GM18951 (cell line): ENCODE data around the gene LYZ.

Experiments
- POLR2A ChIP-seq: IDR thresholded peaks from 4 replicates; pipeline ENCODE4 v1.6.1; 2011; ENCODE audit warnings: mild to moderate bottlenecking; ENCODE audit not compliant: insufficient read length, insufficient read depth; ENCODE audit errors: extremely low read depth
- in situ Hi-C: fragments of 300-500 bp; cut with MboI; formaldehyde crosslinking; loops from one replicate; pipeline ENCODE4 v1.12.0; 2022; ENCODE audit warnings: low sequenced_read_pairs, mixed read lengths, inconsistent platforms; ENCODE audit not compliant: unreplicated experiment

LYZ gene

DNA sequence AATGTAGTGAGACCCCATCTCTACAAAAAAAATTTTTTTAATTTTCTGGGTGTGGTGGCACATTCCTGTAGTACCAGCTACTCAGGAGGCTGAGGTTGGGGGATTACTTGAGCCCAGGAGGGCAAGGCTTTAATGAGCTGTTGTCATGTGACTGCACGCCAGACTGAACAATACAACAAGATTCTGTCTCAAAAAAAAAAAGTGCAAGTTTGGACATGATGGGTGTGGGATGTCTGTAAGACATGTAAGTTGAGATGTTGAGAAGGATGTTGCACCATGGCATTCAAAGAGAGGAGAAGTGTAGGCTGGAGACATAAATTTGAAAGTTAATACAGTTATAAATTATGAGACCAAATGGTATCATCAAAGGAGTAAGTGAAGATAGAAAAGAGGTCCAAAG is 34.9 kb downstream of the LYZ start:
- TF ChIP-seq POLR2A: no peak
- in situ Hi-C loops: loop anchor here (25.0 kb wide), 1 partner anchor 179 kb away; no protein-coding TSS in a partner anchor

- no peak for TF ChIP-seq POLR2A
- in situ Hi-C loops: loop anchor here (25.0 kb wide), 1 partner anchor 177 kb away; no protein-coding TSS in a partner anchor
These were observed 36.9 kb downstream of the LYZ start for GRCh38 chr12:69385038-69385437.

DNA sequence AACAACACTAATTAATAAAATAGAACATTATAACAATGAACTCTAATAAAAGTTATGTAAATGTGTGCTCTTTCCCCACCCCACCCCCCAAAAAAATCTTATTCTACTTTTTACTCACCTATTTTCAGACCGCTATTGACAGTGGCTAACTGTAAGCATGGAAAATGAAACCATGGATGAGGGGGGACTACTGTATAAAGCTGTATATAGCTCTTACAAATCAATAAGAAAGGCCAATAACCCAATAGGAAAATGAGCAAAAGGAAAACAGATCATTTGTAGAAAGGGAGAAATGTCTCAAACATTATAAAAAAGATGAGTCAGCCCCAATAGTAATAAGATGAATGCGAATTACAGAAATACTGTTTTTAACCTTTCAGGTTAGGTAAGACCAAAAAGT is 38.7 kb downstream of the LYZ start:
- TF ChIP-seq POLR2A: no peak
- in situ Hi-C loops: loop anchor here (25.0 kb wide), 1 partner anchor 175 kb away; no protein-coding TSS in a partner anchor

DNA sequence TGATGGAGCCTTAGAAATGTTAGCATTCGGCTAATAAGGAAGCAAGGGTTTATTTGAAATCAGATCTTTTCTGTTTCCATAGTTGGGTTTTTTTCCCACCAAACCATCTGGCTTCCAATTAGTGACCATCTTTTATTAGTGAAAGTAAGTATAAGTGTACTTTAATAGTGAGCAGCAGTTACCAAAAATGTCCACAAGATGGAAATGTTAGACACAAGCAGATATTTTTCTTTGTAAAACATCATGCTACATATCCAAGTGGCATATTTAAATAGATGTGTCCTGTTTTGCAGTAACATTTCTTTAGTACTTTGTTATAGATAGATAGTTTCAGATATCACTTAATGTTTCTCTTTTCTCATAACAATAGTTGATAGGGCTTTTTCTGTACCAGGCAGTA is 40.2 kb downstream of the LYZ start:
- no peak for TF ChIP-seq POLR2A
- in situ Hi-C loops: loop anchor here (25.0 kb wide), 1 partner anchor 174 kb away; no protein-coding TSS in a partner anchor

DNA sequence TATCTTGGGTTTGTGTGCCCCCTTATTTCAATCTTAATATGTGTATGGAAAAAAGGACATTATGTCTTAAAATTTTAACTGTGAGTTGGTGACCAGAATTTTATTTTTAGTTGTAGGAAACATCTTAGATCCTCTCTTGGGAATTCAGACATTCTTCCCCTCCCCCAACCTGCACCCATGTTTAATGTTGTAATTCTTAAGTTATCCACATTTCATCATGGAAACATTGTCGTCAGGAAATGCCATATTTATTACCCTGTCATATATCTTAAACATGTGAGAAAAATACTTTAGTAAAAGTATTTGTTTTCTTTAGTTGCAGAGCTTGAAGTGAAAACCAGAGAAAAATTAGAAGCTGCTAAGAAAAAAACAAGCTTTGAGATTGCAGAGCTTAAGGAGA is 41.6 kb downstream of the LYZ start:
- TF ChIP-seq POLR2A: no peak
- in situ Hi-C loops: loop anchor here (25.0 kb wide), 1 partner anchor 172 kb away; no protein-coding TSS in a partner anchor

DNA sequence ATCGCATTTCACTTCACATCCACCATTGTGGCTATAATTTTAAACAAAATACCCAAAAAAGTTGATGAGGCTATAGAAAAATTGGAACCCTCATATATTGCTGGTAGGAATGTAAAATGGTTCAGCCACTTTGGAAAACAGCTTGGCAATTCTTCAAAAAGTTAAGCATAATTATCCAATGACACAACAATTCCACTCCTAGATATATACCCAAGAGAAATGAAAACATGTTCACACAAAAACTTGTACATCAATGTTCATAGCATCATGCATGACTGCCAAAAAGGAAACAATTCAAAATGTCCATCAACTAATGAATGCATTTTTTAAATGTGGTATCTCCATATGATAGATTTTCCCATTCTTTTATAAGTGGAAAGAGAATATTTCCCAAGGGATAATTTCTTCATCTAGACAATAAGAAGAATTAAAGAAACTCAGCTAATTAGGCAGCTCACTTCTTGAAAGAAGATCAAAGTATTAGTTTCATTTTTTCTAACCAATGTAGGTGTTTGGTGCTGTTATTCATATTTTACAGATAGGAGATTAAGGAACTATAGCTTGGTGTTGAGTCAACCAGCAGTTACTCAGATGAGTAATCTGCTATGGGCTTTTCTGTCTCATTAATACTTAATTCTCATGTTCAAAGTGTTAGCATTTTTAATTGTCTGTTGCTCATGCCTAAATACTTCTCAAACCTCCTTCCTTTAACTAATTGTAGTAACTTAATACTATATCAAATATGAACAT is 44.2 kb downstream of the LYZ start:
- in situ Hi-C loops: loop anchor here (25.0 kb wide), 1 partner anchor 170 kb away; no protein-coding TSS in a partner anchor

DNA sequence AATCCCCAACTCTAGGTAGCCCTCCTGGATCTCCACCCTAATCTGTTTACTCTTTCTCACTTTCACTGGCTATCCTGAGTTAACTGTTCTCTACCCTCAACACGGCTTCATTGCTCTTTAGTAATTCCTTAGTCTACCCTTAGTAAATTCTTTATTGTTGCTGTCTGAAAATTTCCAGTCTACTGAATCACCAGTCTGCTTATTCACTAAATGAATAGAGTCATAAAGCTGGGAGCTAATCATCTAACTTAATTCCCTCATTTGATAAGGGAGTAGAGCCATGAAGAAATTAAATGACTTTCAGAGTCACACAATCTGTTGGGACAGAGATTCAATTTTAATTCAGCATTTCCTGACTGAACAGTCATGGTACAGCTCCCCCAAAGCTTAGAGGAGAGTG is 47.9 kb downstream of the LYZ start:
- in situ Hi-C loops: loop anchor here (25.0 kb wide), 1 partner anchor 166 kb away; no protein-coding TSS in a partner anchor
- no peak for TF ChIP-seq POLR2A

More for the DNA sequence above, 44.2 kb downstream of the LYZ start:
- TF ChIP-seq POLR2A: no peak

GRCh38 chr12:69396963-69397362 is 48.8 kb downstream of the LYZ start:
- TF ChIP-seq POLR2A: no peak

DNA sequence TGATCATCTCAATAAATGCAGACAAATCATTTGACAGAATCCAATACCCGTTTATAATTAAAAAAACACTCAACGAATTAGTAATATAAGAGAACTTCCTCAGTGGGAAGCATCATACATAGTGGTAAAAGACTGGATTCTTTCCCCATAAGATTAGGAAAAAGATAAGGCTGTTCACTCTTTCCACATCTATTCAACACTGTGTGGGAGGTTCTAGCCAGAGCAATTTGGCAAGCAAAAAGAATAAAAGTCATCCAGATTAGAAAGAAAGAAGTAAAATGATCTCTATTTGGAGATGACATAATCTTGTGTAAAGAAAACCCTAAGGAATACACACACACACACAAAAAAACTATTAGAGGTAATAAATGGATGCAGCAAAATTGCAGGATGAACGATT is 49.8 kb downstream of the LYZ start:
- TF ChIP-seq POLR2A: no peak
- in situ Hi-C loops: loop anchor here (25.0 kb wide), 1 partner anchor 164 kb away; no protein-coding TSS in a partner anchor

More at GRCh38 chr12:69396963-69397362, 48.8 kb downstream of the LYZ start:
- in situ Hi-C loops: loop anchor here (25.0 kb wide), 1 partner anchor 165 kb away; no protein-coding TSS in a partner anchor

DNA sequence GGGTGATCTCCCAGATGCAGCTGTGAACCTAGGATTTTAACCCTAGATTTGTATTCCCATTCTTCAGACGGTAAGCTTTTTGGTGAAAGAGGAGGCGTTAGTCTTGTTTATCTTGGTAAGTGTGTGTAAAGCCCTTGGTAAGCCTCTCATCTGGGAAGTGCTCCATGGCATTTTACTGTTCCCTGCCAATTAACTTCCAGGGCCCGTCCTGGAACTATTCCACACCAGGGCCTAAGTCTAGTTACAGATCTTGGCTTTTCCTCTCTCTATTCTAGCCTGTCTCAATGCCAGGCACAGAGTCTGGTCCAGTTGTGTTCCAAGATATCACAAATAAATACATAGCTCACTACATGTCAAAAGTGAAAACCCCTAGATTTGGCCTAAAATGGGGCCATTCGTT is 53.8 kb downstream of the LYZ start:
- TF ChIP-seq POLR2A: no peak
- in situ Hi-C loops: no loop called here
